CD4-positive, alpha-beta T cell treated with Interleukin-4 for 4 hours (primary cell): ENCODE data around the gene TGM2.

Experiments
- DNase-seq: peaks from one replicate; pipeline ENCODE4 v3.0.0-alpha.2; 2020

TGM2 gene

DNA sequence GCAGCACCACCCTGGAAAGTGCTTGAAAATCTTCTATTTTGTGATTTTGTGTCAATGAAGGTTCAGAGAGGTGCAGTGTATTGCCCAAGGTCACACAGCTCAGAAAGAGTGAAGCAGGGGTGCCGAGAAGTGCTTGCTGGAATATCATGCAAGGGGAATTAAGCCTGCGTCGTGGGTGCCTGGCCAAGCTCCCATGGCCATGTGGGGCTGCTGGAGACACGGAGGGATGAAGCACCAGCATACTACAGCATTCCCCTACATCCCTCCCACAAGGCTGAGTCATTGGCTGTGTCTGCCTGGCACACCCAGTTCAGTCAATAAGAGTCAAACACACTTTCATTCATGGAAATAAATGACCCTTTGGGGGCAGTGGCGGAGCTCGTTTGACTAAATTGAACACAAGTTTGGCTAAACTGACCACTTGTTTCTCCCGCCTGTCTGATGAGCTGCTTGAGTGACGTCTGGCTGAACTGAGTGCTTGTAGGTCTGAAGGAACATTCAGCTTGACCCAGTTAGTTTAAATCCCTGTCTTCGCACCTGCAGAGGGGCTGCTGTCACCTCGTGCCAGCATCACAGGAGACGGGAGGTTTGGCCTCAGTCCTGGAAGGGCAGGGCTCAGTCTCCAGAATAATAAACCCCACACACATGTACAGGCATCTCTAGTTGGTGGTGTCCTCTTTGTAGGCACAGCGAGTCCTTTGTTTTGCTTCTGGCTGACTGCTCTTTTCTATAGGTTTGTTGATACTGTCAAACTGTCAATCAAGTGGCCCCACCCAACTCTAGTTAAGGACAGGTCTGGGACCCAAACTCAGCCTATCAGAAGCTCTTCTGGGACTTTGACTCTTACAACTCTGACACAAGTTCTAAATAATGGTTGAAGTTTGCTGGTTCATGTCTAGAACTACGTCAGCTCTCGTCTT is 8.4 kb upstream of the TGM2 start:
- no peak for DNase-seq

DNA sequence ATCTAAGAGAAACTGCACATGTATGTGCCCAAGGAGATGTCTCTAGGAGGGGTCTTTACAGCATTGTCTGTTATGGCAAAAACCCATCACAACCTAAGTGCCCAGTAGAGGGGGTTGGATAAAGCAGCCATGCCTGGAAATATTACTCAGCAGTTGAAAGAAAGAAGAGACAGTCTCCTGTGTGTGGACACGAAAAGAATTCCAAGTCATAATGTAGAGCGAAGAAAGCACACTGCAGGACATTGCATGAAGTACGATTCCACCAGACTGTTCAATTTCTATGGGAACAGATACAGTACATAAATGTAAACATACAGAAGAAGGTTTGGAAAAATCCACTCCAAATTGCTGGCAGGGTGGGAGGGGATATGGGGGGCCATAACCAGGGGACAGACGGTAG is 7.3 kb upstream of the TGM2 start:
- no peak for DNase-seq

DNA sequence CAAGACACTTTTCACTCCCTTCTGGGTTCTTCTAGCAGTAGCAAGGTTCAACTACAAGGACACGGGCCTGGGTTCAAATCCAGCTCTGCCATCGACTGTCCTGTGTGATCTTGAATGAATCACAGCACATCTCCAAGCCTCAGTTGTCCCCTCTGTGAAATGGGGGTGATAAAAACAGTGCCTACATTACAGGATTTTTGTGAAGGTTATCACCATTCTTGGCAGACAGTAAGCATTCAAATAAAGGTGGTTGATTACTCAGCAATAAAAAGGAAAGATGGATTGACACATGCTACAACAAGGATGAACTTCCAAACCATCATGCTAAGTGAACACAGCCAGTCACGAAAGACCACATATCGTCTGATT is 6.6 kb upstream of the TGM2 start:
- DNase-seq: no peak

- DNase-seq: no peak
Observed at GRCh38 chr20:38170826-38171674, 6.0 kb upstream of the TGM2 start.

- no peak for DNase-seq
Observed at GRCh38 chr20:38170219-38170825, 5.3 kb upstream of the TGM2 start.

DNA sequence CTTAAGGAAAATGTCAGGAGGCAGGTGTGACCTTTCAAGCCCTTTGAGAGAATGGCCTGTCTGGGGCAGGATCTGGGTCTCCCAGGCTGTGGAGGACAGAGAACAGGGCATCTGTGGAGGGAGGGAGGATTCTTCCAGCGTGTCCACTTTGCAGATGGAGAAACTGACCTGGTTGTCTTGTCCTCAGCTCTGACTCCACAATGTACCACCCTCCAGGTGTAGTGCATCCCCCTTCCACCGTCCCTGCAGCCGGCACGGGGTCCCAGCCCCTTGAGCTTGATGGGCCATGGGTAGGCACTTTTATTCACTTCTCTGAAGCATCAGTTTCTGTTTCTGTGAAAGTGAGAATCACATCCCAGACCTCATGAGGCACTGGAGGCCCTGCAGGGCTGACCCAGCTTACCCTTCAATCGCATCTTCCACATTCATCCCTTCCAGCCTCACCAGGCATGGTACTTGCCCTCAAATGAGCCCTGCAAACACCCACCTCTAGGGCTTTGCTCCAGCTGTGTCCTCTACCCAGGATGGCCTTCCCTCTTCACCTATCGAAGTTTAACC is 4.6 kb upstream of the TGM2 start:
- no peak for DNase-seq

DNA sequence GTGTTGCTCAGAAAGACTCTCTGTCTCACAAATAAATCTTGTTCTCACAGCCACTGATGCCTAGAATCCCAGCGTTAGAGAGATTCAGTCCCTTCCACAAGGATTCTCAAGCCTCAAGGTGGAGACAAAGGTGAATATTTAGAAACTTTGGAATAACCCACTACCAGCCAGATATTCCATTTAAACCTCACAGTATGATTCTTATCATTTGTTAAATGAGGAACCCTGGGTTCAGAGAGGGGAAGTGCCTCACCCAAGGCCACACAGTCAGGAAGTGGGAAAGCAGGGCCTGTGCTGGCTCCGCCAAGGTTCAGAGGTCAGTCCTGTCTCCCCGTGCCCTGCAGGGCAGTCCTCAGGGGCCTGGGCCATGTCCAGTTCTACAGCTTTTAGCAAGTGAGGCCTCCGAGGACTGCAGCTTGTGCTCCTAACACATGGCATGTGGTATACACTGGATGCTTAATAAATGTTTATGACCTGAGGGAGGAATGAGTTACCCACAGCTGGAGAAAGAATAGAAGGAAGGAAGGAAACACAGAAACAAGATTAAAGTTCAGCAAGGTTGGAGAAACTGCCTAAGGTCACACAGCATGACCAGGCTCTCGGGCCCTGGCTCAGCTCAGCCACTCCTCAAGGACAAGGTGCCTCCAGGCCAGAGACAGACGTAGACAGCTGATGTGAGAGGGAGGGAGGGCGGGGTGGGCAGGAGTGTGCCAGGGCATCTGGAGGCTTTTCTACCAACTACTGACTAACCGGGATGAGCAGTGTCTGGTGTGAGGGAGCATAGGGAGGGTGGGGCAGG is 3.9 kb upstream of the TGM2 start:
- peak; percentile 4 for DNase-seq

DNA sequence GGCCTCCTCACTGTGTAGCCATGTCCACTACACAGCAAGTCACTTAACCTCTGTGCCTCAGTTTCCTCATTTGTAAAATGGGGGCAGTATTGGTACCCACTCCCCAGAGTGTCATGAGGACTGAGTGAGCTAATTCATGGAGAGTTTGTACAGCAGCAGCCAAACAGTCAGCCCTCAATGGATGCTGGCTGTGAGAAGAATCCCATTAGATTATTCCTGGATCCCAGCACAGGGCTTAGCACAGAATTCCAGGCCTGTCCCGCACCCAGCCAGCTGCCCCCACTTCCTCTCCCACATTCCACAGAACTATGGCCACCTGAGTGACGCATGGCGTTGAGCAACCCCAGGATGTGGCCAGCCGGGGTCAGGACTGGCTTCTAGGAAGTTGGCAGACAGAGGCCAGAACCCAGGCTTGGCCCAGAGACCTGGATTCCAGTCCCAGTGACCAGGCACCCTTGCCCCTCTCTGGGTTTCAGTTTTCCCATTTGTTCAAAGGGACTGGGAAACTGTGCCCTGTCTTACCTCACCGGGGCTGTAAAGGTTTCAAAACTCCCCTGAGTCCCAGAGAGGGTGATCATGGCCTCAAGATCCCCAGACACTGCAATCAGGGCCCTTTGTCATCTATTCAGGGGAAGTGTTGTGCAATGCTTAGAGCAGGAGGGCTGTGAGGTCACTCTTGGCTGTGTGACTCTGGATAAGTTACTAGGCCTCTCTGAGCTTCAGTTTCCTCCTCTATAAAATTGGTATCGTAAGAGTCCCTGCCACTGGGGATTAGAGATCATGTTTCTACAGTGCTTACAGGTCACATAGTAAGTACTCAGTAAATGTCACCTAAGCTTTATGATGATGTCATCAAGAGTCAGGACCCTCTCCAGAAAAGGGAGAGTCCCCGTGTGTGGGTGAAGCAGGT is 3.0 kb upstream of the TGM2 start:
- DNase-seq: no peak

DNA sequence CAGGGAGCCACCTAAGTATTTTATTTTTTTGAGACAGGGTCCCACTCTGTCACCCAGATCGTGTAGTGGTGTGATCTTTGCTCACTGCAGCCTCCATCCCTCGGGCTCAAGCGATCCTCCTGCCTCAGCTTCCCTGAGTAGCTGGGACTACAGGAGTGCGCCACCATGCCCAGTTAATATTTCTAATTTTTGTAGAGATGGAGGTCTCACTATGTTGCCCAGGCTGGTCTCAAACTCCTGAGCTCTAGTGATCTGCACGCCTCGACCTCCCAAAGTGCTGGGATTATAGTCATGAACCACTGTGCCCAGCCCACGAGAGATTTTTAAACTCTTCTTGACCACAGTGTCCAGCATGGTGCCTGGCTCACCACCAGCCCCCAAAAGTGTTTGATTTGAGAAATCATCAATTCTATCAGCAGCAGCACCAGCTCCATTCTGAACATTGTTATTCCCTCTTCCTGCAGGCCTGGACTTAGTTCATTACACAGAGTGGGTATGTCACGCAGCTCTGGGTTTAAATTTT is 2.3 kb upstream of the TGM2 start:
- no peak for DNase-seq

- no peak for DNase-seq
Observed at GRCh38 chr20:38166703-38167233, 1.7 kb upstream of the TGM2 start.

- DNase-seq: no peak
Observed at GRCh38 chr20:38165966-38166702, 1.1 kb upstream of the TGM2 start.

DNA sequence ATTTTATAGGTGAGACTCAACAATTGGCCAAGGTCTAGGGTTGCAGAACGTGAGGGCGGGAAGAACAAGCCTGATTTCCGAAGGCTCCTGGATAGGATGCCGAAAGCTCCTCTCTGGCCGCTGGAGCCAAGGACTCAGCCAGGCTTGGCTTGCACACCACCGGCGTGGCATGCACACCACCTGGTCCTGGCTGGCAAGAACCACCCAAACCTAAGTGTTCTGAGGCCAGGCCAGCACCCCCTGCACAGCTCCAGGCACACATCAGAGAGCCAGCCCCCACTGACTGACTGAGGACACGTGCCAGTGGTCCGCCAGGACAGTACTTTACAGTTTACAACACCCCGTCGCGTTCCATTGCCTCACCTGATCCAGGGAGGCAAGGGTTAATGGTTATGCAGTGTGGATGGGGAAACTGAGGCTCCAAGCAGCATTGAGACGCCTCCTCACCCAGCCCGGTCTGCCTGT is 414 bp downstream of the TGM2 start:
- no peak for DNase-seq

GRCh38 chr20:38164069-38164468 is 1.0 kb downstream of the TGM2 start:
- no peak for DNase-seq

- no peak for DNase-seq
Observed at GRCh38 chr20:38162878-38163875, 1.9 kb downstream of the TGM2 start.

DNA sequence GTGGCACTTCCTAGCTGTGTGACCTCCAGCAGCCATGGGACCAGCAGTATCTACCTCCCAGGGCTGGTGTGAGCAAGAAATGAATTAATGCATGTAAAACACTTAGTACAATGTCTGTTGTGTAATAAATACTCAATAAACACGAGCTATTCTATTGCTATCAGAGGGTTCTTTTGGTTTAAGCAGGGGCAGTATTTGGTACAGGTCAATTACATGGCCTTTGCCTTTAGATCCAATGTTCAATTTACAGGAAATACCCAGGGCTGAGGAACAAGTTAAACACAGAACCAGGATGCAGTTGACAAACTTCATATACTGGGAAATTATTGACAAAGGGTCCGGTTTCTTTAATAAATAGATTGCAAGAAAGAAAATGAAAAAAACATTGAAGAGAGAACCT is 2.9 kb downstream of the TGM2 start:
- no peak for DNase-seq

DNA sequence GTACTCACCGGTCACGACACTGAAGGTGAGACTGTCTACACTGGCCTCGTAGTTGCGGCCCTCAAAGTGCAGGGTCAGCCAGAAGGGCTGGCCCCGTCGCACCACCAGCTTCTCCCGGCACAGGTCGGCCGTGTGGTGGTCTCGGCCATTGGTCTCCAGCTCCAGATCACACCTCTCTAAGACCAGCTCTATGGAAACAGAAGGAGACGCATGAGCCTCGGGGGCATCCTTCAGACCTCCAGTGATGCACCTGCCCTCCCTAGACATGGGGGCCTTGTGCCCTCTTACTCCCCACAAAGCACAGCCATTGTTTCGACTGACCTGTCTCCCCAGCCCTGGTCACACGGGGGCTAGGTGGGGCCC is 3.7 kb downstream of the TGM2 start:
- no peak for DNase-seq

- DNase-seq: no peak
Observed at GRCh38 chr20:38159957-38160756, 4.9 kb downstream of the TGM2 start.

GRCh38 chr20:38159566-38159956 is 5.5 kb downstream of the TGM2 start:
- no peak for DNase-seq
